GM18511 (cell line): ENCODE results near the gene ZBED4.

Experiments used
- ATAC-seq: cut with Tn5 transposase; IDR thresholded peaks from one replicate; pipeline ENCODE4 v1.9.1; 2021; ENCODE audit warnings: mild to moderate bottlenecking, moderate library complexity; ENCODE audit not compliant: unreplicated experiment

The ZBED4 gene

DNA sequence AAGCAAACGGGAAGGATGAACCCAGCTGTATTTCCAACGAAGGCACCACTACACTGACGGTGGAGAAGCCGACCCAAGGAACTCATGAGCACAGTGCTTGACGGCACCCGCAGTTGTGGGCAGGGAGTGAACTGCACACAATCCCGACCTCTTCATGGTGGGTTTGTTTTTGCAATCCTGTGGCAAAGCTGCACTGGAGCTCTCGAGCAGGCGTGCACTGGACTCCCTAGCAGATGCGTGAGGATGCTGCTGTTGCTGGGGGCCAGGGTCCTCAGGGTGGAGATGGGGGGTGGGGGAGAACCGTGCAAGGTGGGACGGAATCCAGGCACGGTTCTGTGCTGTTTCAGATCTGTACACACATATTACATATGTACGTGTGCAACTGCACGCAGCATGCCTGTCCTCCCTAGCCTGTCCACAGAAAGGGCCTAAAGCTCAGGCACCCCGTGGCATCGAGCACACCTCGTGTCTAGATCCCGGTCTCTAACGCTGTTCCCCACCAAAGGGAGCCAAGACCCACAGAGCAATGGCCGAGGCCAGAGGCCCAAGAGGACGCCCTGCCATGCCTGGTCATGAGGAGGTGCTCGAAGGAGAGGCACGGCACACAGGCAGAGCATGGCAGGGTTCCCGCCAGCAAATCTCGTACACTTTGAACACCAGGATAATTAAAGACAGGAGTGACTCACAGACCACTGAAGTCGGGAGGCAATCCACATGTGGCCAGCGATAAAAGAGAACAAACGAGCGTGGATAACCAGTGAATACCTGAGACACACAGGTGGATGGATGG lies 47.0 kb downstream of the ZBED4 start:
- no peak for ATAC-seq

- ATAC-seq = no peak
These were observed 47.8 kb downstream of the ZBED4 start for GRCh38 chr22:49901457-49901856.

GRCh38 chr22:49903322-49904039 lies 49.8 kb downstream of the ZBED4 start:
- no peak for ATAC-seq

DNA sequence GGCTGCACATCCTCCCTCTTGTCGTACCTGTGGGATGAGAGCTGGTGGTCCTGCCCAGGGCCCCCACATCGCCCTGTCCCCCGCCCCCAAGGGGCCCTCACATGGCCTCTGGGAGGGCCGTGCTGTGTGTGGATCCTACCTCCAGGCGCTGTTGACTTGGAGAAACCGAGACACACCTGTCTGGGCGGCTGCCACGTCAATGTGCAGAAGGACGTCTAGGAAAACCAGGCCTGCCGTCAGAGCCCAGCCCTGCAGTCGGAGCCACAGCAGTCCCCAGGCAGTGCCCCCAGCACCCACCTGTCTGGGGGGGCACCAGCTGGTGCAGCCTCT lies 50.4 kb downstream of the ZBED4 start:
- ATAC-seq = no peak

DNA sequence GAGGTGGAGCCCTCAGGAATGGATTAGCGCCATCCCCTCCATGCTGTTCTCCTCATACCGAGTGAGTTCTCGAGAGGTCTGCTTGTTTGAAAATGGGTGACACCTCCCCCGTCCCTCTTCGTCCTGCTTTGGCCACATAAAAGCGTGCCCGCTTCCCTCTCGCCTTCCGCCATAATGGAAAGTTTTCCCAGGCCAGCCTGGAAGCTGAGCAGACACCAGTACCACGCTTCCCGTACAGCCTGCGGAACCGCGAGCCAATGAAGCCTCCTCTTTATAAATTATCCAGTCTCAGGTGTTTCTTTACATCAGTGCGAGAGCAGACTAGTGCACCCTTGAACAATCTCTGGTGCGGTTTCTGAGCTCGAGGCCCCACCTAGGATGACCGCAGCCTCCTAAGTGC lies 51.8 kb downstream of the ZBED4 start:
- ATAC-seq = no peak

GRCh38 chr22:49906071-49906798 lies 52.6 kb downstream of the ZBED4 start:
- no peak for ATAC-seq

DNA sequence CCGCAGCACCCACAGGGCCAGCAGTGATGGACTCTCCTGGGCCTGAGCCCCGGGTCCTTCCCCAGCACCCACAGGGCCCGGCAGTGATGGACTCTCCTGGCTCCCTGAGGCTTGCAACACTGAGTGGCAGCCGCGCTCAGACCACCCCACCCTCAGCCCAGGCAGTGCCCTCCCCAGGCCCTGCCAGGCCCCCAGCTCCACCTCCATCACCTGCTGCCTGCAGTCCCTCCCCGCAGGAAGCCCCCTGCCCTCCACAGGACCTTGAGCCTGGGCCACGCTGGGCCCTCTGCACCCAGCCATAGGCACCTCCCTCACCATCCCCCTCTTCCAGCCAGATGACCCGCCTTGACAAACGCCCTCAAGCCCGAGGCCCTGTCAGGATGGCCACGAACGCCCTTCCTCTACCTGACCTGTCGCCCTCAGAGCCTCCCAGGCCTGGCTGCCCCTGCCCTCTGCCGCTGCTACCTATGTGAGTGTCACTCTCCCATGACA lies 53.2 kb downstream of the ZBED4 start:
- no peak for ATAC-seq

DNA sequence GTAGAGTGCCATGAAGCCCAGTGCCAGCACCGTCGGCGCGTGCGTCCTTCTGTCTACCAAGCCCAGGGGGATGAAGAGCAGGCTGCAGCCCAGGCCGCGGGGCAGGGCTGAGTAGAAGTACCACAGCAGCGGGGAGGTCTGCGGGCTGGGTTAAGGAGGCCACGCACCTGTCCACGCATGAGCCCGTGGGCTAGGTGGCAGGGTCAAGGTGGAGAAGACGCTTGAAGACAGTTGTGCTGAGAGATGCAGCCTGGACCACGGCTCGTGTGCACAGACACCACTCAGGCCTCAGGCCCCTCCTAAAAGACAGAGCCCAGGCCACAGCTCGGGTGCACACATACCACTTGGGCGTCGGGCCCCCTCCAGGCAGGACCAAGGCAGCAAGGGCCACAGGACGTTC lies 54.2 kb downstream of the ZBED4 start:
- ATAC-seq = no peak

GRCh38 chr22:49909476-49910205 lies 56.0 kb downstream of the ZBED4 start:
- ATAC-seq = no peak

DNA sequence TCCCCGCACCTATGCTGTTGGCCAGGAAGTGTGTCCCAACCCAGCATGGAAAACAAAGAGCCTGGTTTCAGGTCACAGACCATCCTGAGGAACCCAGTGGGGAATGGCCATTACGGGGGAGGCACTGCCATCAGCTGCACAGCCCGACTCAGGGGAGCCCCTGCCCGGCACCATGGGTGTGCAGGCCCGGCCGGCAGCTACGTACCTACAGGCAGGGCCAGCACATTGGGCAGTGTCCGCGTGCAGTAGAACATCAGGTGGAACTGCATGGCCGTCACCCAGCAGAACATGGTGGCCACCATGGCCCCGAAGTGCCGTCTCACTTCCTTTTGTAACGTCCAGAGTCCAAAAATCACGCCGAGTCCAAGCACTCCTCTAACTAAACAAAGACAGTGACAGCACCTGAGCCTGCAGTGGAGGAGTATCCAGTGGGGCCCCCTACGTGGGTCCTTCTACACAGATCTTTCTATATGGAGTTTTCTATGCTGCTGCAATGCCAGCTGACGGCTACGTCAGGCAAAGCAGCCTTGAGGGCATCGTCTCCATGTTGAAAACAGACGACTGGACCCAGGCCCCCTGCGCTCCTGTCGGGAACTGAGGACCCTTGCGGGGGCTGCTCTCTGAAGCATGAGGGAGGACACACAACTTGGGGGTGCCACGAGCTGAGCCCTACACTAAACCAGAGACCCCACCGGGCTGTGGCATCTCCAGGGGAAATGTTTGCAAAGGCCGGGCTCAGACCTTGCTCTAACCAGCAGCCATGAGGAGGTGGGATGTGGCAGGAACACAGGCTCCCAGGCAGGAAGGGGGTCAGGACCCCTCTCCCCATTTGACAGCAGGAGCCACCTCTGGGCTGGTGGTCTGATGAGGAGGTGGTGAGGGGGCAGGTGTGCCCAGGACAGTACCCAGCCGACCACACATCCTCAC lies 56.8 kb downstream of the ZBED4 start:
- ATAC-seq = no peak

DNA sequence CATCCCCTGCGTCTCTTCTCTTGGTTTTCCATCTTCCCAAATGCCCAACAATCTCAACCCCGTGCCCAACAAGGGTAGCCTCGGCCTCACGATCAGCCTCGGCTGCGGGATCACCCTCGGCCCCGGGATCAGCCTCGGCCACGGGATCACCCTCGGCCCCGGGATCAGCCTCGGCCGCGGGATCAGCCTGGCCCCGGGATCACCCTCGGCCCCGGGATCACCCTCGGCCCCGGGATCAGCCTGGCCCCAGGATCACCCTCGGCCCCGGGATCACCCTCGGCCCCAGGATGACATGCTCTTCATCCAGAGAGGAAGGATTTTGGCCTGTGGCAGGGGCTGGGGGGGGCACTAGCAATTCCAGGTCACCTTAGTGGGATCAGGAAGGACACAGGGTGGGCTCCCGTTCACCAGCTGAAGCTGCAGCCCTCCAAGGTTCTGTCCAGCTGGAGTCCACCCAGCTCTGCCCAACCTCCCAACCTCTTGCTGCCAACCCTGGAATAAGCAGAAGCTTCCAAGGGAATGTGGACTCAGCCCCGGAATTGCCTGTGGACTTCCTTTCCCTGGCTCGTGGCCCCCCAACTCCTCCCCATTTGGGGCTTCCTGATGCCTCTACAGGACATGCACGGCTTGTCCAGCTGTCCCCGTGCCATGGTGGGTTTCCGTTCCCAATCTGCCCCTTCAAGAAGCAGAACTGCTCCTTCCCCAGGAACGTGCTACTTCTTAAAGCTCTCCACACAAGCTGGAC lies 58.4 kb downstream of the ZBED4 start:
- ATAC-seq = no peak

DNA sequence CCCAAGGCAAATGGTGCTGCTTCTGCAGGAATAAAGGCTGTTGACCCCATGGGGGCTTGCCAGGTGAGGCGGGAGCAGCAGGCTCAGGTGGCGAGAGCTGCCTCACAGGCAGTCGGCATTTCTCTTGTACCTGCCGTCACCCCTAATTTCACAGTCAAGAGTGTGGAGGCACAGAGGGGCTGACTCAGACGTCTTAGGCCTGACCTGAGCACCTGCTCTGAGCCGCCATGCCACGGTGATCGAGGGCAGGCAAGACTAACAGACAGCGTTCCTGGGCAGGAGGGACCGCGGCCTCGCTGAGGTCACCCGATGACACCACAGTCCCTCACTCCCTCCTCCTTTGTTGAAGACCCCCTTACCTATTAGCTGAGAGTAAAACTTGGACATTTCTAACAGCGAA lies 59.4 kb downstream of the ZBED4 start:
- no peak for ATAC-seq

DNA sequence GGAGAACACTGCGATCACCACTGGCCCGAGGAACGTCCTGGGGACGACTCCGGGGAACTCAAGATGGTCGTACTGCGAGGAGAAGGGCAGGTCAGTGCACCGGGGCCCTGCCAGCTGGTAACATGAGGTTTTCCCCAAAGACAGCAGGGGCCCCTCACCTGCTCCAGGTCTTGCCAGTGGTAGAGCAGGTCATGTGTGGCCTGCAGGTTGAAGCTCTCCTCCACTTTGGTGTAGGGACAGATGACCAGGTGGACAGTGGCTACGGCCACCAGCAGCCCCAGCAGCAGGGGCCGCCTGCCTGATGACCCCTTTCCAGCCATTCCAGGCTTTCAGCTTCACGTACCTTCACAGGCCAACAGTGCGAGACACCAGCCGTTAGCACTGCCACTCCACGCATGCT lies 59.8 kb downstream of the ZBED4 start:
- ATAC-seq = no peak

DNA sequence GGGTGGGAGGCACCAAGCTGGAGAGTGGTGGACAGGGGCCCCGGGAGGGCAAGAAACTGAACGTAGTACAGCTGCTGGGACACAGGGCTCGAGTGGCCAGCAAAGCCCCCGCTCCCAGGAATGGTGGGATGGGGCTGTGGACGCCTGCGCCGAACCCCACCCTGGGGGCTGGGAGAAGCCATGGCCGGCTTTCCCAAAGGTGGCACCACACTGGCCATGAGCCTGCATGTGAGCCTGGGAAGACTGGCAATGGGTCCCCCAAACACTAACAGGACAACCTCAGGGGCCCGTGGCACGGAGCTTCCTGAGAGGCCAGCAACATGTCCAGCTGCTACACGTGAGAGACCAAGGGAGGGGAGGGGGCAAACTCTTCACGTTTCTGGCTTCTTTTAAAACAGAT lies 60.6 kb downstream of the ZBED4 start:
- ATAC-seq = no peak

DNA sequence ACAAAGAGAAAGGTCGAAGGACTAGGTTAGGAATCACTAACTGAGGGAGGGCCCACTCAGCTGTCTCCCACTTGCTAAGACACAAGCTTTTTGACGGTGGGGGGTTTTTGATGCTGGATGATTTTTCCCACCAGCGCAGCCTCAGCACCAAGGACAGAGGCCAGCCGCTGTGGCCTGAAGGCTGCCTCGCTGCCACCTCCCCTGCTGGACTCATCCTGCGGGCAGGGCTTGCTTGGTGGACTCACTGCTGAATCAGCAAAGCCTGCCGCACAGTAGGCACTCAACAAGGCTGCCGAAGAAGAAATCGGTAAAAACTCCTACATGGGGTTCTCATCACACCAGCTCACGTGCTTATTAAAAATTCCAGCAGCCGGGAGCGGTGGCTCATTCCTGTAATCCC lies 62.0 kb downstream of the ZBED4 start:
- ATAC-seq = no peak

DNA sequence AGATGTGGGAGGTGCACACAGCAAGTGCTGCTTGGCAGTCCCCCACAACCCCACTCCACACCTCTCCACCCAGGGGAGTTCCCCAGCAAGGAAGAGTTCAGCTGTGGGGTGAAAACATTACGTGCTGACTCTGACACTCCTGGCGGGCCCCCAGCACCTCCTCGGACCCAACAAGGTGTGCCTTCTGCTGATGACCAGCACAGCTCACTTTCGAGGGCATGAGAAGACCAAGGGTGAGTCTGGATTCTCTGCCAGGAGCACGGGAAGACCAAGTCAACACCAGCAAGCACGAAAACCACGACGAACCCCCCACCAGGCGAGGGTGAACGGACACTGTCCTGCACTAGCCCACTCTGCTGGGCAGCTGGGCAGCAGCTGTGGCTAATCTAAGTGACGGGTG lies 63.2 kb downstream of the ZBED4 start:
- no peak for ATAC-seq

- ATAC-seq = peak; percentile 93
These were observed 64.6 kb downstream of the ZBED4 start, which contains the start of the genes ALG12 and CRELD2 for GRCh38 chr22:49917974-49918910. TSS of gene ALG12 (minus strand) at chr22:49918438. CDS start at chr22:49913765, 4,673 bp downstream. TSS of gene CRELD2 (plus strand) at chr22:49918634. CDS start at chr22:49918770, 136 bp downstream.
